SK-N-SH (cell line): Measurements from ENCODE around the gene MYOM3.

Source experiments
- EZH2phosphoT487 ChIP-seq: fragments of 200-600 bp; sonication (generic); IDR thresholded peaks from 2 replicates; pipeline ENCODE4 v1.6.1; 2017; ENCODE audit warnings: low read depth, mixed run types, mild to moderate bottlenecking, antibody characterized with exemption, moderate library complexity, borderline replicate concordance
- JUND ChIP-seq: IDR thresholded peaks from 2 replicates; pipeline ENCODE4 v1.4.0; 2012

DNA sequence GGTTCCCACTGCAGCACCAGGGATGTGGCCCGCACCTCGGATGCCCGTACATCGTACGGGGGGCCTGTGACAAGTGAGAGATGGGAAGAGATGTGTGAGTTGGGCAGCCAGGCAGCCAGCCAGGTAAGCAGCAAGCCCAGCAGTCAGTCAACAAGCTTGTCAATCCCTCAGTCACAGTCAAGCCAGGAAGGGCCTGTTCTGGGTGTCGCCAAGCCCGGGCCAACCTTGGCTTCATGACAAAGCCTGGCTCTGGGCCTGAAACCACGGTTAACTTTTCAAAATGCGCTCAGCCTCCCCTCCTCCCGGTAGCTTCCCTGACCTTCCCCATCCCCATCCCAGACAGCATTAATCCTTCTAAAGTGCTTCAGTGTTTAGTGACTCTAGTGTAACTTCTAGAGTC lies 31.8 kb downstream of the MYOM3 start:
- TF ChIP-seq EZH2phosphoT487 (no peak), JUND (no peak)
